Head of caudate nucleus (tissue), 42 donors: Measurements from ENCODE around the gene BCL2.

Source experiments
- DNase-seq, 42 donors: peaks; one replicate each; pipeline versions ENCODE4 v3.0.0 to v3.0.0-alpha.2; 2020 to 2021; ENCODE audit warnings: mixed read lengths in 7 of 42
- intact Hi-C: fragments of 100-400 bp; cut with DNase I; formaldehyde crosslinking; loops from one replicate; pipeline ENCODE4 v1.15.0; 2022

The BCL2 gene

GRCh38 chr18:63336366-63337099 is 17.0 kb upstream of the BCL2 start:
- DNase-seq, result no peak
- intact Hi-C loops, result no loop called here

DNA sequence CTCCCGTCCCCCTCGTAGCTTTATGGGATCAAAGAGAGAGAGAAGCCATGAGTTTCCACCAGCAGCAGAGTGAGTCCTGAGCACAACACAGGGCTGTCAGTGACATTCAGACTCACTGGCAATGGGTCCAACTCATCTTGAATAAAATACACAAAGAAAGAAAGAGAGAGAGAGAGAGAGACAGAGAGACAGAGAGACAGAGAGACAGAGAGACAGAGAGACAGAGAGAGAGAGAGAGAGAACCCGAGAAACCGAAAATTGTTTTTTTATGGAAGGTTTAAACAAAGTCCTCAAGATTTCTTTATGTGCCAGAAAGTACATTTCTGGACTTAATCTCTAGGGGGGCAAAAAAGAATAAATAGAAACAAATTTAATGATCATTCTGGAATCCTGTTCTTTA is 11.5 kb upstream of the BCL2 start:
- intact Hi-C loops, result no loop called here
- no peak for DNase-seq

- DNase-seq, result no peak
- intact Hi-C loops, result no loop called here
These were observed 10.0 kb upstream of the BCL2 start for GRCh38 chr18:63329431-63330145.

DNA sequence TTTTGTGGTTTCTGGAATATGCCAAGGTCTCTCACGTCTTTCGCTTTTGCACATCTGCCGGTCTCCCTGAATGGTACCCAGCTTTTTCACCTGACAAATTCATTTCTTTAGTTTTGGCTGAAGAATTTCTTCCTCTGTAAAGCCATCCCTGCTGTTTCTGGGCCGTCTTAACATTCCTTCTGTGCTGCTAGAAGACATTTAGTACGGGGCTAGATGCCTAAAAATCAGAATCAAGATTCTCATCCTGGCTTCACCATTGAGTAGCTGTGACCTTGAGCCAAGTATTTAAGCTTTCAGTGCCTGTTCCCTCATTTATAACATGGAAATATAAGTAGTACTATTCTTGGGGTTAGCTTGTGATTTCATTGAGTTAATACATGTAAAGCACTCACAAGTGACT is 6.4 kb upstream of the BCL2 start:
- intact Hi-C loops, result no loop called here
- no peak for DNase-seq

DNA sequence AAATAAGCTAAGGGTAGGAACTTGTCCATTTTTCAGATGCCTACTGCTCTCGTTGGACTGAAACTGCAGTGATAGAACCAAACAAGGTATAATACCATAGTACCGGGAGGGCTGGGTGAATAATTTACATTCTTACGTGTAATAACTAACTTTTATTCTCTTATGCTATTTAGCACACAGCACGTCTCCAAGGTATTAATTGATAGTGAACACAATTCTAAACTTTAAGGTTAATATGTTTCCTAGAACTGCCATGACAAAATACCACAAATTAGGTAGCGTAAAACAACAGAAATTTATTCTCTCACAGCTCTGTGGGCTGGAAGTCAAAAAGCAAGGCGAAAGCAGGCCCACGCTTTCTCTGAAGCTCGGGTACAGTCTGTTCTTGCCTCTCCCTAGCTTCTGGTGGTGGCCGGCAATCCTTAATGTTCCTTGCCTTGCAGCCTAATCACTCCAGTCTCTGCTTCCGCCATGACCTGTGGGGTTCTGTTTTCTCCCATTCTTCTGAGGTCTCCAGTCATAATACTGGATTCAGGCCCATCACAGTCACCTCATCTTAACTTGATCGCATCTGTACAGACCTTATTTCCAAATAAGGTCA is 5.6 kb upstream of the BCL2 start:
- intact Hi-C loops, result no loop called here
- DNase-seq, result no peak

DNA sequence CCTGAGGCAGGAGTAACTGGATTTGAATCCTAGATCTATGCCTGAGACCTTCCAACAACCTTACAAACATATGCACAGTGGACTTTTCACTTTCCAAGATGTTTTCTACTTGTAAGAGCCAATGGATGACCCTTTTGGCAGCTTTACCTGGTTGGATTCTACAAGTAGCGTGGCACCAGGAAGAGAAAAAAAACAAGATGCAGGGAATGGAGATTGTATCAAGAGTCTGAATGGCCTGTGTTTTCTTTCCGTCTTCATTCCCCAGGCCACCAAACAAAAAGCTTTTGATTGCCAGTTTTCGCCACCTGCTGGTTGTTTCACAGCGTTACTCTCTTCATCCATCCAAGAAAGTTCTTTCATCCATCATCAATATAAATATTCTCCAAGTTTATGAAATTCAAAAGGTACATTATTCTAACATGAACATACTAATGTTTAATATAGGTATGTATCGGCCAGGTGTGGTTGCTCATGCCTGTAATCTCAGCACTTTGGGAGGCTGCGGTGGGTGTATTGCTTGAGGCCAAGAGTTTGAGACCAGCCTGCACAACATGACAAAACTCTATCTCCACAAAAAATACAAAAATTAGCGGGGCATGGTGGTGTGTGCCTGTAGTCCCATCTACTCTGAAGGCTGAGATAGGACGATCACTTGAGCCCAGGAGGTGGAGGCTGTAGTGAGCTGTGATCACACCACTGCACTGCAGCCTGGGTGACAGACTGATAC is 3.5 kb upstream of the BCL2 start:
- DNase-seq, result peak in 40 of 42 donors; percentile 40 to 92 (median 72)
- intact Hi-C loops, result loop anchor here (5.0 kb wide), 3 partner anchors 44 to 306 kb away; partner anchors contain the start of gene KDSR

DNA sequence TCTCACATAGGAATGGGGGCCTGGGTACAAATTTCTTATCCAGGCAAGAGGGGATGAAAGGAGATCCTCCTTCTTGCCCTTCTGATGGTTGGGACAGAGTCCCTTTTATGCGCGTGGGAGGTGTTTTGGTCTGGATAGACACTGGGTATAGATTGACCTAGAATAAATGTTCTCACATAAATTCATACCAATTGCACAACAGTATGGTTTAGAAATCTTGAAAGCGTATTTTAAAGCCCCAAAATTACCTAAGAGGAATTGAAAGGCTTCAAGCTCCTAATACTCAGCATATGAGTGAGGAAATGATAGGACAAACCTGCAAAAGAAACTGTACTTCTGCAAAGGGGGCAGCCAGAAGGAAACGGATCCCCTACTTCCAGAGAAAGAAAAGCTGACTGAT is 2.6 kb upstream of the BCL2 start:
- DNase-seq, result no peak
- intact Hi-C loops, result loop anchor here (5.0 kb wide), 3 partner anchors 45 to 305 kb away; partner anchors contain the start of gene KDSR

GRCh38 chr18:63321291-63321690 is 1.7 kb upstream of the BCL2 start:
- intact Hi-C loops, result loop anchor here (5.0 kb wide), 3 partner anchors 46 to 304 kb away; partner anchors contain the start of gene KDSR
- DNase-seq, result no peak

GRCh38 chr18:63320975-63321265 is 1.4 kb upstream of the BCL2 start:
- DNase-seq, result peak in 4 of 42 donors; percentile 13 to 49 (median 33)
- intact Hi-C loops, result loop anchor here (5.0 kb wide), 3 partner anchors 46 to 304 kb away; partner anchors contain the start of gene KDSR

- intact Hi-C loops, result loop anchor here (5.0 kb wide), 3 partner anchors 47 to 303 kb away; partner anchors contain the start of gene KDSR
- DNase-seq, result peak; percentile 64 to 94 (median 86)
These were observed 780 bp upstream of the BCL2 start for GRCh38 chr18:63320123-63320974.

GRCh38 chr18:63318889-63319382 is 633 bp downstream of the BCL2 start:
- DNase-seq, result no peak
- intact Hi-C loops, result no loop called here

DNA sequence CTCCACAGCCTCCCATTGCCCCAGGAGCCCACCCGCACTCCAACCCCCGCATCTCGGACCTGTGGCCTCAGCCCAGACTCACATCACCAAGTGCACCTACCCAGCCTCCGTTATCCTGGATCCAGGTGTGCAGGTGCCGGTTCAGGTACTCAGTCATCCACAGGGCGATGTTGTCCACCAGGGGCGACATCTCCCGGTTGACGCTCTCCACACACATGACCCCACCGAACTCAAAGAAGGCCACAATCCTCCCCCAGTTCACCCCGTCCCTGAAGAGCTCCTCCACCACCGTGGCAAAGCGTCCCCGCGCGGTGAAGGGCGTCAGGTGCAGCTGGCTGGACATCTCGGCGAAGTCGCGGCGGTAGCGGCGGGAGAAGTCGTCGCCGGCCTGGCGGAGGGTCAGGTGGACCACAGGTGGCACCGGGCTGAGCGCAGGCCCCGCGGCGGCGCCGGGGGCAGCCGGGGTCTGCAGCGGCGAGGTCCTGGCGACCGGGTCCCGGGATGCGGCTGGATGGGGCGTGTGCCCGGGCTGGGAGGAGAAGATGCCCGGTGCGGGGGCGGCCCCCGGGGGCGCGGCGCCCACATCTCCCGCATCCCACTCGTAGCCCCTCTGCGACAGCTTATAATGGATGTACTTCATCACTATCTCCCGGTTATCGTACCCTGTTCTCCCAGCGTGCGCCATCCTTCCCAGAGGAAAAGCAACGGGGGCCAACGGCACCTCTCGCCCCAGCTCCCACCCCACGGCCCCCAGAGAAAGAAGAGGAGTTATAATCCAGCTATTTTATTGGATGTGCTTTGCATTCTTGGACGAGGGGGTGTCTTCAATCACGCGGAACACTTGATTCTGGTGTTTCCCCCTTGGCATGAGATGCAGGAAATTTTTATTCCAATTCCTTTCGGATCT is 1.3 kb downstream of the BCL2 start:
- intact Hi-C loops, result no loop called here
- DNase-seq, result peak in 41 of 42 donors; percentile 45 to 84 (median 68)

GRCh38 chr18:63317556-63317946 is 2.0 kb downstream of the BCL2 start:
- intact Hi-C loops, result no loop called here
- DNase-seq, result no peak

- DNase-seq, result no peak
- intact Hi-C loops, result no loop called here
These were observed 2.7 kb downstream of the BCL2 start for GRCh38 chr18:63316612-63317555.

DNA sequence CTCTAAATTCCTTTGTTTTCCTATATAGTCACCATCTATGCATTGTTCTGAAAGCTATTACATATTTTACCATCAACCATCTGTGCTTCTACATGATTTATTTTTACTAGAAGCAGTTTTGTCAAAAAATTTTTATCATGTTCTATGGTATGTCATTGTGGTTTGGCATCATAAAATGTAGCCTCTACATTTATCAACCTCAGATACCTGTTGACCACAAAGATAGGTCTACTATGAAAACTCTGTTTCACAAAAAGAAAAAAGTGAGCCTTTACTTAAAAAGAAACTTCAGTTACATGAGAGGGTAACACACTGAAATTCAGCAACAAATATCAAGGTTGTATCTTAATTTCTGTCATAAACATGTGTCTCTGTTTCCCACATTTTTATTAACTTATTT is 3.7 kb downstream of the BCL2 start:
- intact Hi-C loops, result no loop called here
- no peak for DNase-seq

GRCh38 chr18:63315131-63315662 is 4.4 kb downstream of the BCL2 start:
- DNase-seq, result no peak
- intact Hi-C loops, result no loop called here
